ENCODE data around the gene ORAI3.

ORAI3 gene

DNA sequence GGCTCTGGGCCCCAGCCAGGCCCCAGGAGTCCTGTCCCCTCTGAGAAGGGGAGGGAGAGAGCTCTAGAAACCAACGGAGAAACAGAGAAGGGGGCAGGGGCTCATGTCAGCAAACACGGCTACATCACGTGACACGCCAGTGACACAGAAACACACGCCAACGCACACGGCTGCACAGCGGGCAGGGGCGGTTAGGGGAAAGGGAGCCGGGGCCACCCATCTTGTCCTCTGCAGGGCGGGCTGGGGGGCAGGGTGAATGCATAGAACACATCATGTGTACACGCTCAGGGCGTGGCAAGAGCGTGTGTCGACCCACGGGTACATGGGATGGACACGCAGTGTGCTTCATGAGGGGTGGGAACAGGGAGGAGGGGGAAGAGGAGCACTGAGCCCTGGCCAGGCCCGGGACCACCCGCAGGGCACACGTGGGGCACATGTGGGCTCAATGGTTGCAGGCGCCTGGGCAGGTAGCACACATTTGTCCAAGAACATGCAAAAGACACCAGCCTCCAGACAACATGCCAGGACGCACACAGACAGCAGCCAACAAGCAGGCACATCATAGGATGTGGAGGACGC lies 40.7 kb downstream of the ORAI3 start:
- Histone ChIP-seq H3K36me3 (ENCODE audit: control insufficient read depth, insufficient read depth, low read length, severe bottlenecking) (peaks cover under 1% of the 10 kb centered on the region), H3K4me1 (ENCODE audit: control insufficient read depth, insufficient read depth, low read length) (peaks cover 19% of the 10 kb centered on the region), H3K9ac (ENCODE audit: low read length) (no peak overlapping the region), H3K4me3 (ENCODE audit: low read length) (no peak overlapping the region), H3K9me3 (ENCODE audit: control insufficient read depth, low read length) (no peaks in the 10 kb centered on the region), H3K27me3 (replicated peaks; ENCODE audit: control insufficient read depth, insufficient read depth, low read length) (no peaks in the 10 kb centered on the region)
- DNase-seq (ENCODE audit: low read depth), result no peak

DNA sequence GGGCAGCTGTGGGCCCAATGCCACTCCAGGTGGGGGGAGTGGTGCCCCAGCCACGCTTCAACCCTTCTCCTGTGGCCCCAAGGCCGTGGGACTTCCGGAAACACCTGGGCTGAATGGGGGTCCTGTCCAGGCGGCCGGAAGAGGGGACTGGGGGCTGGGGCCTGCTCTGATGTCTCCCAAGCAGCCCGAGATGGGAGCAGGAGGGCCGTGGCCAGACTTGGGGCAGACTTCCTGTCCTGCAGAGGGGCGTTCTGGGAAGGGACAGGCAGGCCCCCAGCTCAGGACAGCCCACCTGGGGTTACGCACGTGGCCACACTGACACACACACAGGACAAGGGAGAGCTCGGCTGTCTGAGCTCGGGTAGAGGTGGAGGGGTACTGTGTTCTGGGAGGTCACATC lies 41.2 kb downstream of the ORAI3 start:
- DNase-seq (ENCODE audit: low read depth), result no peak
- Histone ChIP-seq H3K36me3 (ENCODE audit: control insufficient read depth, insufficient read depth, low read length, severe bottlenecking) (no peaks in the 10 kb centered on the region), H3K9ac (ENCODE audit: low read length) (no peak overlapping the region), H3K4me1 (ENCODE audit: control insufficient read depth, insufficient read depth, low read length) (peaks cover 18% of the 10 kb centered on the region), H3K4me3 (ENCODE audit: low read length) (no peak overlapping the region), H3K9me3 (ENCODE audit: control insufficient read depth, low read length) (no peaks in the 10 kb centered on the region), H3K27me3 (replicated peaks; ENCODE audit: control insufficient read depth, insufficient read depth, low read length) (no peaks in the 10 kb centered on the region)

DNA sequence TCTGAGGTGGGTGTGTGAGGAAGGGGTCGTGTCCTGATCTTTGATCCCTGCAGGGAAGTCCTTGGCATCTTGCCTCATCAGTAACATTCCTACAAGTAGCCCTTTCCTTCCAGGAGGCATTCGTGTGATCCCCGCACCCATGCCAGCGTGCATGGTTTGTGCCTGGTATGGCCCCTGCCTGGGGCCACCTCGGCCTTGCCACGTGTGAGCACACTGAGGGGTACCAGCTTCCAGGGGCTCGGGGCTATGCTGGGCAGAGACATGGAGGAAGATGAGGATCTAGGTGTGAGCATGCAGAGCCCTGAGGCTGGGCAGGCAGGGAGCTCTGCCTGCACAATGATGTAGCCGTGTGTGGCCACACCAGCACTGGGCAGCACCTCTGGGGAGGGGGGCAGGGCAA lies 42.2 kb downstream of the ORAI3 start:
- Histone ChIP-seq H3K4me1 (ENCODE audit: control insufficient read depth, insufficient read depth, low read length) (peaks cover 9% of the 10 kb centered on the region), H3K9me3 (ENCODE audit: control insufficient read depth, low read length) (no peaks in the 10 kb centered on the region), H3K36me3 (ENCODE audit: control insufficient read depth, insufficient read depth, low read length, severe bottlenecking) (no peaks in the 10 kb centered on the region), H3K4me3 (ENCODE audit: low read length) (no peak overlapping the region), H3K9ac (ENCODE audit: low read length) (no peak overlapping the region), H3K27me3 (replicated peaks; ENCODE audit: control insufficient read depth, insufficient read depth, low read length) (no peaks in the 10 kb centered on the region)
- no peak for DNase-seq (ENCODE audit: low read depth)

DNA sequence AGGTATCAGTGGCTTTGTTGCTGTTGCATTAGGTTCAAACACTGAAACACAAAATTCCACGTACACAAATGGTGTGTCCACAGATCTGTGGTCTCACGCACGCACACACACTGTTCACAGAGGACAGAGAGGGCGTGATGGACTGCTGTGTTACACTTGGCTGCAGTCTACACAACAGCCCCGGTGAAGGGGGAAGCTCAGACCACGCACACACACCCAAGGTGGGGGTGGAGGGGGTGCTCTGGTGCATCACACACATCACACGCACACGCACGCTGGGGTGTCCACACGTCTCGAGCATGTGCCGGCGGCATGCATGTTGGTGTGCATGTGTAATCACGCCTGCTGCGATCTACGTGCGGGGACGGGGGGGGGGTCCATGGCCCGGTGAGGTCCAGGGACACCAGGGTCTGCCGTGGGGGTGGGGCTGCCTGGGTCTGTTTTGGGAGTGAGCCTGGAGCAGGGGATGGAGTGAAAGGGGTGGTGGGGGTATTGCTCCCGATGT lies 43.5 kb downstream of the ORAI3 start:
- Histone ChIP-seq H3K9ac (ENCODE audit: low read length) (no peak overlapping the region), H3K9me3 (ENCODE audit: control insufficient read depth, low read length) (no peaks in the 10 kb centered on the region), H3K4me1 (ENCODE audit: control insufficient read depth, insufficient read depth, low read length) (peaks cover 3% of the 10 kb centered on the region), H3K27me3 (replicated peaks; ENCODE audit: control insufficient read depth, insufficient read depth, low read length) (no peaks in the 10 kb centered on the region), H3K36me3 (ENCODE audit: control insufficient read depth, insufficient read depth, low read length, severe bottlenecking) (no peaks in the 10 kb centered on the region), H3K4me3 (ENCODE audit: low read length) (no peak overlapping the region)
- no peak for DNase-seq (ENCODE audit: low read depth)

DNA sequence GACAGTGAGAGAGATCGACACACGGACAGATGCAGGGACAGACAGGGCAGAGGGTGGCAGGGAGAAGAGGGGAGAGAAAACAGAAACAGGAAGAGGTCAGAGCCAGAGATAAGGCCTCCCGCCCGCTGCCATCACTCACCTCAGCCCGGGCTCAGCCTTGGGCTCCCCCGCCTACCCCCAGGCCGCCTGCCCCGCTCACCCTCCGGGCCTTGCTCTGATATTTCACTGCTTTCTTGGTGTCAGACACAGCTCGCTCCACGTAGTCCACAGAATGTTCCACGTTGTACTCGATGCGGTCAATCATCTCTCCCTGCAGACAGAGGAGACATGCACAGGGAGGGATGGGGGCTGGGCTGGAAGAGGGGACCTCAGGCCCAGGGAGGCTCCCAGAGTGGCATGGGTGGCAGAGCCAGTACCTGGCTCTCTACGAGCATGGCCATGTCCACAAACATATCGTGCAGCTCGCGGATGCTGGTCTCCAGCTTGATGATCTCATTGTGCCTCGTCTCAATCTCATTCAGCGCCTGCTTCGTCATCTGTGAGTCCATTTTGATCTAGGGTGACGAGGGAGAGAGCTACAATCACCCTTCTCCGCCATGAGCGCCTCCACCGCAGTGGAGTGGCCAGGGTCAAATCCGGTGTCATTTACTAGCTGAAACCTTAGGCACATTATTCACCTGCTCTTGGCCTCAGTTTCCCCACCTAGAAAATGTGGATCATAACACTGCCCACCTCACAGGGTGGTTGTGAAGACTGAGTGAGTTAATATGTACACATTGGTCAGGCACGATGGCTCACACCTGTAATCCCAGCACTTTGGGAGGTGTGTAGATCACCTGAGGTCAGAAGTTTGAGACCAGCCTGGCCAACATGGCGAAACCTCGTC lies 44.3 kb downstream of the ORAI3 start:
- no peaks in the 10 kb centered on the region for H3K27me3 ChIP-seq (replicated peaks; ENCODE audit: control insufficient read depth, insufficient read depth, low read length)
- no peaks in the 10 kb centered on the region for H3K9me3 ChIP-seq (ENCODE audit: control insufficient read depth, low read length)
- H3K4me1 ChIP-seq (ENCODE audit: control insufficient read depth, insufficient read depth, low read length), result peaks cover 11% of the 10 kb centered on the region
- no peak overlapping the region for H3K4me3 ChIP-seq (ENCODE audit: low read length)
- no peak for DNase-seq (ENCODE audit: low read depth)
- no peak overlapping the region for H3K9ac ChIP-seq (ENCODE audit: low read length)
- no peaks in the 10 kb centered on the region for H3K36me3 ChIP-seq (ENCODE audit: control insufficient read depth, insufficient read depth, low read length, severe bottlenecking)

DNA sequence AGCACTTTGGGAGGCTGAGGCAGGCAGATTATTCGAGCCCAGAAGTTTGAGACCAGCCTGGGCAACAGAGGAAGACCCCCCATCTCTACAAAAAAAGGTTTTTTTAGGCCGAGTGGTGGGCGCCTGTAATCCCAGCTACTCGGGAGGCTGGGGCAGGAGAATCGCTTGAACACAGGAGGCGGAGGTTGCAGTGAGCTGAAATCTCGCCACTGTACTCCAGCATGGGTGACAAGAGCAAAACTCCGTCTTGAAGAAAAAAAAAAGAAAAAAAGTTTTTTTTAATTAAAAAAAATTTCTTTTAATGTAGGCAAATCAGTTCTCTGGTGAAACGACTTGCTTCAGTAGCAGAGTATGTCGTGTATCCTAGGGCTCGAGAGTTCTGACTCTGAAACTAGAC lies 47.1 kb downstream of the ORAI3 start:
- DNase-seq (ENCODE audit: low read depth), result no peak
- Histone ChIP-seq H3K36me3 (ENCODE audit: control insufficient read depth, insufficient read depth, low read length, severe bottlenecking) (no peaks in the 10 kb centered on the region), H3K9ac (ENCODE audit: low read length) (peak overlapping the region; percentile 74), H3K27me3 (replicated peaks; ENCODE audit: control insufficient read depth, insufficient read depth, low read length) (no peaks in the 10 kb centered on the region), H3K9me3 (ENCODE audit: control insufficient read depth, low read length) (no peaks in the 10 kb centered on the region), H3K4me3 (ENCODE audit: low read length) (peak overlapping the region; percentile 79), H3K4me1 (ENCODE audit: control insufficient read depth, insufficient read depth, low read length) (peaks cover 32% of the 10 kb centered on the region)

DNA sequence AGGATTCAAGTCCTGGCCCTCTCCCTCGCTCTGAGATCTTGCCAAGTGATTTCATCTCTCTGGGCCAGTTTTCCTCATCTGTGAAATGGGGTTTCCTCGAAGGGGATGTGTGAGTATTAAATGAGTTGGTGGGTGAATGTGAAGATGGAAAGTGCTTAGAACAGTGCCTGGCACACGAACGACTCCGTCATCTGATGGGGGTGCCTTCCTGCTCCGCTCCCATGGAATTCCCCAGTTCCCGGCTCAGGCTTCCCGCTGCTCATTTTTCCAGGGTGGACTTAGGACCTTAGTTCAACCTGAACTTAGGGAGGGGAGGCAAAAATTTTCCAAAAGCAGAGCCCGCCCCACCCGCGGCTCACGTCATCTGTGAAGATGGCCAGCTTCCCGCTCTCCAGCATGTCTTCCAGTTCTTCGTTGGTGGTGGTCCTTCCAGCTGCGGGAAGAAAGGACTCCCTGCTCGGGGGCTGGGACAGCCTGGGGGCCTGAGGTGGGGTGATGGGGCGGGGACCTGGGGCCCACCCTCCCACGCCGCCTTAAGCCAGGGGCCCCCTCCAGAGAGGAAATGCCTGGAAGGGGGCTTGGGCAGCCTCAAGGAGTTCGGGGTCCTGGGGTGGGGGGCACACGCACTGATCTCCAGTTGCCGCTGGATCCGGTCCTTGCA lies 47.6 kb downstream of the ORAI3 start:
- Histone ChIP-seq H3K4me3 (ENCODE audit: low read length) (peak overlapping the region; percentile 79), H3K9me3 (ENCODE audit: control insufficient read depth, low read length) (no peaks in the 10 kb centered on the region), H3K27me3 (replicated peaks; ENCODE audit: control insufficient read depth, insufficient read depth, low read length) (no peaks in the 10 kb centered on the region), H3K36me3 (ENCODE audit: control insufficient read depth, insufficient read depth, low read length, severe bottlenecking) (no peaks in the 10 kb centered on the region), H3K4me1 (ENCODE audit: control insufficient read depth, insufficient read depth, low read length) (peaks cover 32% of the 10 kb centered on the region), H3K9ac (ENCODE audit: low read length) (peak overlapping the region; percentile 74)
- no peak for DNase-seq (ENCODE audit: low read depth)

DNA sequence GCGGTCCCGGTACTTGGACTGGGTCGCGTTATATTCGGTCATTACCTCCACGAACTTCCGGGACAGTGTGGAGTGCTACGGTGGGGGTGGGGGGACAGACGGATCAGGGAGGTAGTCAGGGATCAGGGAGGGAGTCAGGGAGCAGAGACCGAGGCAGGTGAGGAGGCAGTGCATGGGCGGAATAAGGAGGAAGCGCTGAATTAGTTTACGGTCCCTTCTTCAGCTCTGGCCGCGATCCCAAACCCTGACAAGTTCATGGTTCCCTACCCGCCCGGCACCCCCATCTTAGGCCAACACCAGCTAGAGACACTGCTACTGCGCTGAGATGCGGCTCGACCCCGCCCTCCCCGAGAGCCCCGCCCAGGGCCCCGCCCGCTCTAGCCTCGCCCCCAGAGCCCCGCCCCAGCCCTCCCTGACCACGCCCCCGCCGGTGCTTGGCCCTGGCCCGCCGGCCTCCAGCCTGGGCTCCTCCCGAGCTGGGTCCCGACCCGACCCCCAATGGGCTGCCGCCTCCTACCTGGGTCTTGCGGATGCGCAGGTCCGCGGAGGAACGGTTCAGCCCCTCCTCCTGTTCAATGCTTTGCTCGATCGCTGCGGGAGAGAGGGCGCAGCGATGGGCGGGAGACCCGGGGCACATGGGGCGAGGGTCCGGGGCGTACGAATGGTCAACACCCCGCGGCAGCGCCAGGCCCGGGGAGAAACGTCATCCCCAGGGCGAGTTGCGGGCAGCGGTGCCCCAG lies 48.3 kb downstream of the ORAI3 start:
- Histone ChIP-seq H3K9me3 (ENCODE audit: control insufficient read depth, low read length) (no peaks in the 10 kb centered on the region), H3K9ac (ENCODE audit: low read length) (peak overlapping the region; percentile 81), H3K4me1 (ENCODE audit: control insufficient read depth, insufficient read depth, low read length) (peaks cover 33% of the 10 kb centered on the region), H3K27me3 (replicated peaks; ENCODE audit: control insufficient read depth, insufficient read depth, low read length) (no peaks in the 10 kb centered on the region), H3K36me3 (ENCODE audit: control insufficient read depth, insufficient read depth, low read length, severe bottlenecking) (no peaks in the 10 kb centered on the region), H3K4me3 (ENCODE audit: low read length) (peak overlapping the region; percentile 79)
- DNase-seq (ENCODE audit: low read depth), result peak; percentile 87

DNA sequence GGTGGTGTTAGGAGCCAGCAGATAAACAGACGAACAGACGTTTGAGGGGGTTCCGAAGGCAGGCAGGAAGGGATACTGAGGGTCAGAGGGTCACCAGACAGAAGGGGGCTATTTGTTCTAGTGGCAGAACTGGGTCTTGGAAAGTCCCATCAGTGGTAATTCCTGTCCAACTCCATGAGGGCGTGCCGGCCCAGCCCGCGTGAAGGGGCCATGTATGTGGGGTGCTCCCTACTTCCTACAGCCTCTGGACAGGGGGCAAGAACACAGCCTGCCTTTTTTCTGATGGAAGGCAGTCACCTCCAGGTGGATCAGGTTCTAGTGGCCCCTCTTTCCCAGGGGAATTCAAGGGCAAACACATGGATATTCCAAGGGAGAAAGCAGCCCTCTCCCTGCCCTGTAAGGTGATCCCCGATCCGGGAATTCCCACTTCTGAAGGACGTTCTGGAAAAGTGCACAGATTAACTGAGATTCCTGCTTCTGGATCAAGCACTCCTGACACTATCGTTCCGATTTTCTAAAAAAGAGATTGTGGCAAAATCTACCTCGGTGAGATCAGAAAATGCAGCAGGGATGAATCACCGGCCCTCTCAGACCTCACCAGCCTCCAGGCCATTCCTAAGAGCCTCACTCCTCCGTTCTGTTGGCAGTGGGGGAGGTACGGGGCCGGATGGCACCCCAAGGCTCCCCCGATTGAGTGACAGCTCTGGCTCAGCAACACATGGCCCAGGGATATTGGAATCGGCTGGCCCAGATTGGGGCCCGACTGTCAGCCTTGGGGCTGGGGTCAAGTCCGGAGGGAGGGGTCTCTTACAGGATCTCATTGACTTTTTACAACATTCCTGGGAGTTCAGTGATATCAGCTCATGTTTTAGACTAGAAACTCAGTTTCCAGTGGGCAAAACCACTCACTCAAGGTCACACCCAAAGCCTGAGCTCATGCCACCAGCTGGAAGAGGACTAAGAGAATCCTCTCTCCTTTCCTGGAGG lies 49.1 kb downstream of the ORAI3 start:
- peak; percentile 87 for DNase-seq (ENCODE audit: low read depth)
- H3K27me3 ChIP-seq (replicated peaks; ENCODE audit: control insufficient read depth, insufficient read depth, low read length), result no peaks in the 10 kb centered on the region
- no peaks in the 10 kb centered on the region for H3K36me3 ChIP-seq (ENCODE audit: control insufficient read depth, insufficient read depth, low read length, severe bottlenecking)
- H3K4me1 ChIP-seq (ENCODE audit: control insufficient read depth, insufficient read depth, low read length), result peaks cover 36% of the 10 kb centered on the region
- H3K9ac ChIP-seq (ENCODE audit: low read length), result peak overlapping the region; percentile 81
- H3K9me3 ChIP-seq (ENCODE audit: control insufficient read depth, low read length), result no peaks in the 10 kb centered on the region
- peak overlapping the region; percentile 73 for H3K4me3 ChIP-seq (ENCODE audit: low read length)
